A549 (cell line): Measurements from ENCODE around the gene TMEM51.

Experiments
- CHD2 ChIP-seq: fragments of 150-350 bp; IDR thresholded peaks from 2 replicates; pipeline ENCODE4 v1.6.1; 2014; ENCODE audit warnings: low read length; ENCODE audit not compliant: partially characterized antibody
- ESRRA ChIP-seq: fragments of 150-350 bp; IDR thresholded peaks from 2 replicates; pipeline ENCODE4 v1.6.1; 2014; ENCODE audit warnings: mild to moderate bottlenecking, low read length, borderline replicate concordance
- FOSB ChIP-seq: fragments of 250-450 bp; sonication (Bioruptor Pico); IDR thresholded peaks from 2 replicates; pipeline ENCODE4 v1.5.0; 2020; ENCODE audit warnings: mild to moderate bottlenecking, moderate library complexity
- JUNB ChIP-seq: fragments of >200 bp; sonication (Bioruptor Twin); formaldehyde crosslinking; IDR thresholded peaks from 2 replicates; pipeline ENCODE4 v1.6.1; 2016
- MAFK ChIP-seq: fragments of 450-650 bp; IDR thresholded peaks from 2 replicates; pipeline ENCODE4 v1.6.1; 2014; ENCODE audit not compliant: partially characterized antibody
- NR3C1 ChIP-seq: fragments of >200 bp; sonication (Bioruptor Twin); formaldehyde crosslinking; IDR thresholded peaks from 3 replicates; pipeline ENCODE4 v1.6.1; 2017
- POLR2A ChIP-seq: IDR thresholded peaks from 2 replicates; pipeline ENCODE4 v1.6.1; 2012; ENCODE audit warnings: mild to moderate bottlenecking, low read length
- RFX5 ChIP-seq: fragments of 450-650 bp; IDR thresholded peaks from 2 replicates; pipeline ENCODE4 v1.7.1; 2014; ENCODE audit warnings: antibody characterized with exemption, mild to moderate bottlenecking, moderate library complexity
- SMC3 ChIP-seq: fragments of >200 bp; sonication (Bioruptor Twin); formaldehyde crosslinking; IDR thresholded peaks from 3 replicates; pipeline ENCODE4 v1.6.1; 2018; ENCODE audit warnings: inconsistent platforms
- TFCP2L1 ChIP-seq: fragments of 250-450 bp; sonication (Bioruptor Pico); IDR thresholded peaks from 2 replicates; pipeline ENCODE4 v1.5.0; 2021; ENCODE audit warnings: mild to moderate bottlenecking
- TF ChIP-seq, protein P1 (sequence below): fragments of >200 bp; sonication (Bioruptor Twin); formaldehyde crosslinking; IDR thresholded peaks from 3 replicates; pipeline ENCODE4 v1.5.1; 2016
- TF ChIP-seq, protein P2 (sequence below): IDR thresholded peaks from 2 replicates; pipeline ENCODE4 v1.6.1; 2012; ENCODE audit warnings: low read depth, borderline replicate concordance
- TF ChIP-seq, protein P3 (sequence below): IDR thresholded peaks from 2 replicates; pipeline ENCODE4 v1.6.1; 2012
- TF ChIP-seq, protein P4 (sequence below): fragments of >200 bp; sonication (Bioruptor Twin); formaldehyde crosslinking; IDR thresholded peaks from 2 replicates; pipeline ENCODE4 v1.6.1; 2016

DNA sequence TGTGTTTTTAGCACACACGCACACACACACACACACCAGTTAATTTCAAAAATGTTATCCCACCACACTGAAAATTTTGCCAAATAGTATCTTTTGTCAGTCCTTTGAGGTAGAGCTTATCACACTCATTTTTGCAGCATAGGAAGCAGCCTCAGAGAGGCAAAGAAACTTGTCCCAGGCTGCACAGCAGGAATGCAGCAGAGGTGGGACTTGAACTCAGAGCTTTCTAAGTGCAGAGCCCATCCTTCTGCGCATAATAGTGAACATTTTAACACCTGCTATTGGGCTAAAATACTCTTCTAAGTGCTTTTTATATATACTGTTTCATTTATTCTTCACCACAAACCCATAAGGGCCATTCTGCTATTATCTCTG is 108.4 kb downstream of the TMEM51 start:
- TF ChIP-seq, protein P1, sequence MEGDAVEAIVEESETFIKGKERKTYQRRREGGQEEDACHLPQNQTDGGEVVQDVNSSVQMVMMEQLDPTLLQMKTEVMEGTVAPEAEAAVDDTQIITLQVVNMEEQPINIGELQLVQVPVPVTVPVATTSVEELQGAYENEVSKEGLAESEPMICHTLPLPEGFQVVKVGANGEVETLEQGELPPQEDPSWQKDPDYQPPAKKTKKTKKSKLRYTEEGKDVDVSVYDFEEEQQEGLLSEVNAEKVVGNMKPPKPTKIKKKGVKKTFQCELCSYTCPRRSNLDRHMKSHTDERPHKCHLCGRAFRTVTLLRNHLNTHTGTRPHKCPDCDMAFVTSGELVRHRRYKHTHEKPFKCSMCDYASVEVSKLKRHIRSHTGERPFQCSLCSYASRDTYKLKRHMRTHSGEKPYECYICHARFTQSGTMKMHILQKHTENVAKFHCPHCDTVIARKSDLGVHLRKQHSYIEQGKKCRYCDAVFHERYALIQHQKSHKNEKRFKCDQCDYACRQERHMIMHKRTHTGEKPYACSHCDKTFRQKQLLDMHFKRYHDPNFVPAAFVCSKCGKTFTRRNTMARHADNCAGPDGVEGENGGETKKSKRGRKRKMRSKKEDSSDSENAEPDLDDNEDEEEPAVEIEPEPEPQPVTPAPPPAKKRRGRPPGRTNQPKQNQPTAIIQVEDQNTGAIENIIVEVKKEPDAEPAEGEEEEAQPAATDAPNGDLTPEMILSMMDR: no peak
- TF ChIP-seq JUNB (no peak), MAFK (no peak), SMC3 (no peak), ESRRA (no peak), NR3C1 (no peak), POLR2A (no peak), FOSB (CRISPR knock-in tag) (no peak), TFCP2L1 (CRISPR knock-in tag) (no peak), RFX5 (no peak), CHD2 (no peak)
- TF ChIP-seq, protein P2, sequence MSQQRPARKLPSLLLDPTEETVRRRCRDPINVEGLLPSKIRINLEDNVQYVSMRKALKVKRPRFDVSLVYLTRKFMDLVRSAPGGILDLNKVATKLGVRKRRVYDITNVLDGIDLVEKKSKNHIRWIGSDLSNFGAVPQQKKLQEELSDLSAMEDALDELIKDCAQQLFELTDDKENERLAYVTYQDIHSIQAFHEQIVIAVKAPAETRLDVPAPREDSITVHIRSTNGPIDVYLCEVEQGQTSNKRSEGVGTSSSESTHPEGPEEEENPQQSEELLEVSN: no peak
- TF ChIP-seq, protein P3, sequence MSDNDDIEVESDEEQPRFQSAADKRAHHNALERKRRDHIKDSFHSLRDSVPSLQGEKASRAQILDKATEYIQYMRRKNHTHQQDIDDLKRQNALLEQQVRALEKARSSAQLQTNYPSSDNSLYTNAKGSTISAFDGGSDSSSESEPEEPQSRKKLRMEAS: no peak
- TF ChIP-seq, protein P4, sequence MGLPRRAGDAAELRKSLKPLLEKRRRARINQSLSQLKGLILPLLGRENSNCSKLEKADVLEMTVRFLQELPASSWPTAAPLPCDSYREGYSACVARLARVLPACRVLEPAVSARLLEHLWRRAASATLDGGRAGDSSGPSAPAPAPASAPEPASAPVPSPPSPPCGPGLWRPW: no peak
